Glutamatergic neuron (in vitro differentiated cells): ENCODE measurements around the gene TRPC3. TPM values are rescaled to one million over a fixed set of nuclear protein-coding genes. Genes with fewer than 3 reads are reported as not detected.

ENCODE experiments used
- DNase-seq: peaks from one replicate; pipeline ENCODE4 v3.0.0; 2022
- H3K27ac Mint-ChIP-seq: one replicate; pipeline ENCODE4 v1.8.0; 2020; ENCODE audit warnings: mild to moderate bottlenecking, mixed read lengths, inconsistent platforms; ENCODE audit not compliant: unreplicated experiment
- H3K27me3 Mint-ChIP-seq: one replicate; pipeline ENCODE4 v1.8.0; 2020; ENCODE audit warnings: mild to moderate bottlenecking, moderate library complexity, mixed read lengths, inconsistent platforms; ENCODE audit not compliant: unreplicated experiment
- H3K36me3 Mint-ChIP-seq: one replicate; pipeline ENCODE4 v1.8.0; 2020; ENCODE audit warnings: mild to moderate bottlenecking, mixed read lengths, inconsistent platforms; ENCODE audit not compliant: unreplicated experiment
- H3K4me1 Mint-ChIP-seq: one replicate; pipeline ENCODE4 v1.8.0; 2020; ENCODE audit warnings: mild to moderate bottlenecking, low read depth, mixed read lengths, inconsistent platforms; ENCODE audit not compliant: unreplicated experiment
- H3K4me3 Mint-ChIP-seq: one replicate; pipeline ENCODE4 v1.8.0; 2020; ENCODE audit warnings: mild to moderate bottlenecking, mixed read lengths, inconsistent platforms; ENCODE audit not compliant: unreplicated experiment
- H3K9me3 Mint-ChIP-seq: one replicate; pipeline ENCODE4 v1.8.0; 2020; ENCODE audit warnings: mild to moderate bottlenecking, moderate library complexity, mixed read lengths, inconsistent platforms; ENCODE audit not compliant: unreplicated experiment
- total RNA-seq: library from RNA; stranded (reverse); fragmentation: NEBNext Ultra II Directional; extraction: Animal tissue kit (Norgen Biotek cat#: 25700); gene quantifications from one replicate; pipeline ENCODE4 v1.2.1, GENCODE V29; 2021; ENCODE audit not compliant: unreplicated experiment
- TF ChIP-seq, protein P1 (sequence below): fragments of 200-600 bp; sonication (generic); IDR thresholded peaks from one replicate; pipeline ENCODE4 v1.5.0; 2021; ENCODE audit not compliant: partially characterized antibody, unreplicated experiment

TRPC3 gene
- total RNA-seq, 1 donor from 2014 or later, result 0.66 TPM

- H3K27ac Mint-ChIP-seq, result peak within 1 kb of the TSS; percentile 94
Measured at GRCh38 chr4:121869841-121870822, 81.7 kb downstream of the TRPC3 start, which contains the start of gene BBS7. TSS of gene BBS7 (minus strand) at chr4:121870474. CDS start at chr4:121870313, 161 bp downstream.

DNA sequence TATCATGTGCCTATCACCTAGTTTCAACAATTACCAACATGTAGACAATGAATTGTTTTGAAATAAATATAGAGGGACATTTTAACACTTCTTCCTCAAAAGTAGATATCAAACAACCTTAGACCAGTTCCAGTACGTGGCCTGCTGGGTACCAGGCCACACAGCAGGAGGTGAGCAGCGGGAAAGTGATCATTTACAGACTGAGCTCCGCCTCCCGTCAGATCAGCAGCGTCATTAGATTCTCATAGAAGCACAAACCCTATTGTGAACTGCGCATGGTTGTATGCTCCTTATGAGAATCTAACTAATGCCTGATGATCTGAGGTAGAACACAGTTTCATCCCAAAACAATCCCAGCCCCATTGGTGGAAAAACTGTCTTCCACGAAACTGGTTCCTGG, 88.1 kb downstream of the TRPC3 start:
- no peak overlapping the region for H3K4me3 Mint-ChIP-seq
- no peaks in the 10 kb centered on the region for H3K9me3 Mint-ChIP-seq
- H3K4me1 Mint-ChIP-seq, result peaks cover 3% of the 10 kb centered on the region
- no peaks in the 10 kb centered on the region for H3K27me3 Mint-ChIP-seq
- peaks cover 16% of the 10 kb centered on the region for H3K36me3 Mint-ChIP-seq
- no peak overlapping the region for H3K27ac Mint-ChIP-seq
- DNase-seq, result no peak
- TF ChIP-seq, protein P1, sequence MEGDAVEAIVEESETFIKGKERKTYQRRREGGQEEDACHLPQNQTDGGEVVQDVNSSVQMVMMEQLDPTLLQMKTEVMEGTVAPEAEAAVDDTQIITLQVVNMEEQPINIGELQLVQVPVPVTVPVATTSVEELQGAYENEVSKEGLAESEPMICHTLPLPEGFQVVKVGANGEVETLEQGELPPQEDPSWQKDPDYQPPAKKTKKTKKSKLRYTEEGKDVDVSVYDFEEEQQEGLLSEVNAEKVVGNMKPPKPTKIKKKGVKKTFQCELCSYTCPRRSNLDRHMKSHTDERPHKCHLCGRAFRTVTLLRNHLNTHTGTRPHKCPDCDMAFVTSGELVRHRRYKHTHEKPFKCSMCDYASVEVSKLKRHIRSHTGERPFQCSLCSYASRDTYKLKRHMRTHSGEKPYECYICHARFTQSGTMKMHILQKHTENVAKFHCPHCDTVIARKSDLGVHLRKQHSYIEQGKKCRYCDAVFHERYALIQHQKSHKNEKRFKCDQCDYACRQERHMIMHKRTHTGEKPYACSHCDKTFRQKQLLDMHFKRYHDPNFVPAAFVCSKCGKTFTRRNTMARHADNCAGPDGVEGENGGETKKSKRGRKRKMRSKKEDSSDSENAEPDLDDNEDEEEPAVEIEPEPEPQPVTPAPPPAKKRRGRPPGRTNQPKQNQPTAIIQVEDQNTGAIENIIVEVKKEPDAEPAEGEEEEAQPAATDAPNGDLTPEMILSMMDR, result no peak

More at GRCh38 chr4:121869841-121870822, 81.7 kb downstream of the TRPC3 start, which contains the start of gene BBS7:
- no peaks in the 10 kb centered on the region for H3K27me3 Mint-ChIP-seq
- TF ChIP-seq, protein P1, result no peak
- H3K4me1 Mint-ChIP-seq, result peaks cover 5% of the 10 kb centered on the region
- peak within 1 kb of the TSS; percentile 92 for H3K4me3 Mint-ChIP-seq
- DNase-seq, result peak; percentile 100
- peaks cover 6% of the 10 kb centered on the region for H3K9me3 Mint-ChIP-seq
- H3K36me3 Mint-ChIP-seq, result peaks cover 16% of the 10 kb centered on the region

- TF ChIP-seq, protein P1, result no peak
Measured at GRCh38 chr4:121861426-121861825, 90.4 kb downstream of the TRPC3 start.

GRCh38 chr4:121860121-121860520, 91.7 kb downstream of the TRPC3 start:
- Mint-ChIP-seq H3K9me3 (no peaks in the 10 kb centered on the region), H3K27me3 (no peaks in the 10 kb centered on the region), H3K4me1 (no peaks in the 10 kb centered on the region), H3K27ac (no peak overlapping the region), H3K36me3 (no peaks in the 10 kb centered on the region), H3K4me3 (no peak overlapping the region)
- TF ChIP-seq, protein P1, result no peak
- no peak for DNase-seq

More at GRCh38 chr4:121861426-121861825, 90.4 kb downstream of the TRPC3 start:
- H3K36me3 Mint-ChIP-seq, result peaks cover 9% of the 10 kb centered on the region
- H3K9me3 Mint-ChIP-seq, result no peaks in the 10 kb centered on the region
- no peak overlapping the region for H3K27ac Mint-ChIP-seq
- no peaks in the 10 kb centered on the region for H3K27me3 Mint-ChIP-seq
- H3K4me3 Mint-ChIP-seq, result no peak overlapping the region
- no peaks in the 10 kb centered on the region for H3K4me1 Mint-ChIP-seq
- no peak for DNase-seq

DNA sequence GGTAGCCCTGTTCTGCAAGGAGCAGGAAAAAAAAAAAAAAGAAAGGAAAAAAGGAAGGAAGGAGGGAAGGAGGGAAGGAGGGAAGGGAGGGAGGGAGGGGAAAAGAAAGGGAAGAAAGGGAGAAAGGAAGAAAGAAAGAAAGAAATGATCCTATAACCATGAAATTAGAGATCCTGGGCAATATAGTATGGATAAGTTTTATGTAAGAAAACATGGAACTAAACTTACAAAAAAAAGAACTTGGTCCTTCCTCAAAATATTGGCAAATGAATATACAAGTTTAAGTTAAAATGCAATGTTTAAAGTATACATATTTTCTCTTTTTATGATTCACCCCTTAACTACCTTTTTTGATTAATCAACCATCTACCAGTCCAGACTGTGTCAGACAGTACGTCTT, 100.5 kb downstream of the TRPC3 start:
- no peaks in the 10 kb centered on the region for H3K4me1 Mint-ChIP-seq
- no peak overlapping the region for H3K27ac Mint-ChIP-seq
- H3K36me3 Mint-ChIP-seq, result no peaks in the 10 kb centered on the region
- no peaks in the 10 kb centered on the region for H3K27me3 Mint-ChIP-seq
- no peaks in the 10 kb centered on the region for H3K9me3 Mint-ChIP-seq
- no peak overlapping the region for H3K4me3 Mint-ChIP-seq
- no peak for DNase-seq
- TF ChIP-seq, protein P1, result no peak
